Measurements from ENCODE around the gene LDLRAP1. TPM values are rescaled to one million over a fixed set of nuclear protein-coding genes. Genes with fewer than 3 reads are reported as not detected.

The LDLRAP1 gene
- total and polyA plus RNA-seq, 7 experiments from 2014 or later, result 28.1 to 853 (median 301) TPM

DNA sequence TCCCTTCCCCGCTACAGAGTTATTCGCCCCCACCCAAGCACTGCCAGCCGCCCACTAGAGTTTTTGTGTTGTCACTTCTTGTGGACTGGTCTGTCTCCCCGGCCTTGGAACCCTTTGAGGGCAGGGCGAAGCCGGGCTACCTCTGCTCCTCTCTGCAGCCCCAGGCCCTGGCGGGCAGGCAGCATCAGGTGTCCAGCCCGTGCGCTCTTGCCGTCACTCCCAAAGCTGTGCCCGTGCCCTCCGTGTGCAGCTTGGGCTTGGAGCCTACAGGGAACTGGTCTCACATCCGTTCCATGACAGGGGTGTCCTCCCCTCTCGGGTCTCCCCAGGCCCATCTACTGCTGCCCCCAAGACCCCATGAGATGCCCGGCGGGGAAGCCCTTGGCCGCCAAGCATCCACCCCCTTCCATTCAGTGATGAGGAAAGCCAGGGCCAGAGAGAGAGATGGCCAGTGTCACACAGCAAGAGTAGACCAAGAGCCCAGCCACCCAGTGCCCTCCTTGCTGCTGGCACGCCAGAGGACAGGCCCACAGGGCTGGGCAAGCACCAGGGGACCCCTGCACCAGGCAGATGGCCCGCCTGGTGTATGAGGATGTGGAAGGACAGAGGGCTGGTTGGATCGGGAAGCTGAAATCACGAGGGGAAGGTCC lies 15.3 kb upstream of the LDLRAP1 start:
- no peak overlapping the region for H3K27ac ChIP-seq (ENCODE audit: low read depth, low read length)
- DNase-seq, result no peak
- H3K36me3 ChIP-seq (ENCODE audit: control insufficient read depth in 2 of 3, insufficient read depth in 3 of 3, low read length in 3 of 3), result no peaks in the 10 kb centered on the region
- intact Hi-C loops (cut with micrococcal nuclease), result no loop called here
- no peak overlapping the region for H3K4me3 ChIP-seq (ENCODE audit: low read length)
- H3K4me1 ChIP-seq (ENCODE audit: control insufficient read depth in 2 of 2, insufficient read depth in 2 of 2, low read length in 2 of 2), result no peaks in the 10 kb centered on the region
- Mint-ChIP-seq H3K9me3 (peaks cover 0 to 8% (median 0%) of the 10 kb centered on the region in 11 donors), H3K36me3 (peaks cover 0 to 3% (median 0%) of the 10 kb centered on the region in 5 donors), H3K4me3 (no peak overlapping the region), H3K27ac (peak overlapping the region in 1 of 9 donors; percentile 30), H3K27me3 (peaks cover 0 to 8% (median 0%) of the 10 kb centered on the region in 5 donors), H3K4me1 (peaks cover 0 to 11% (median 6%) of the 10 kb centered on the region in 7 donors)
- ChIA-PET POLR2A (interaction anchor here (0.5 kb wide), 1 partner anchor 127 kb away, joined by 3 read pairs; no protein-coding TSS in a partner anchor), CTCF (interaction anchor here (1.1 kb wide), 1 partner anchor 275 kb away, joined by 3 read pairs; no protein-coding TSS in a partner anchor)
- H3K27me3 ChIP-seq (ENCODE audit: control insufficient read depth in 2 of 2, insufficient read depth in 2 of 2, low read length in 2 of 2), result no peaks in the 10 kb centered on the region
- no peaks in the 10 kb centered on the region for H3K9me3 ChIP-seq (ENCODE audit: control insufficient read depth in 2 of 3, low read length in 3 of 3)
- ATAC-seq, result no peak

- H3K4me3 Mint-ChIP-seq, result no peak overlapping the region
- Histone ChIP-seq H3K27ac (ENCODE audit: low read depth, low read length) (no peak overlapping the region), H3K27me3 (ENCODE audit: control insufficient read depth in 2 of 2, insufficient read depth in 2 of 2, low read length in 2 of 2) (no peaks in the 10 kb centered on the region), H3K4me3 (ENCODE audit: low read length) (no peak overlapping the region), H3K4me1 (ENCODE audit: control insufficient read depth in 2 of 2, insufficient read depth in 2 of 2, low read length in 2 of 2) (no peaks in the 10 kb centered on the region), H3K9me3 (ENCODE audit: control insufficient read depth in 2 of 3, low read length in 3 of 3) (no peaks in the 10 kb centered on the region), H3K36me3 (ENCODE audit: control insufficient read depth in 2 of 3, insufficient read depth in 3 of 3, low read length in 3 of 3) (no peaks in the 10 kb centered on the region)
- peaks cover 0 to 8% (median 0%) of the 10 kb centered on the region in 11 donors for H3K9me3 Mint-ChIP-seq
- intact Hi-C loops (cut with micrococcal nuclease), result no loop called here
- peaks cover 0 to 11% (median 6%) of the 10 kb centered on the region in 7 donors for H3K4me1 Mint-ChIP-seq
- ChIA-PET POLR2A (interaction anchor here (0.5 to 0.6 kb wide), 2 partner anchors 60 to 128 kb away, joined by 3 to 6 read pairs; no protein-coding TSS in a partner anchor), CTCF (interaction anchor here (0.6 kb wide), 1 partner anchor 274 kb away, joined by 3 read pairs; no protein-coding TSS in a partner anchor)
- H3K36me3 Mint-ChIP-seq, result peaks cover 0 to 3% (median 0%) of the 10 kb centered on the region in 5 donors
- DNase-seq, result no peak
- peaks cover 0 to 8% (median 0%) of the 10 kb centered on the region in 5 donors for H3K27me3 Mint-ChIP-seq
- H3K27ac Mint-ChIP-seq, result peak overlapping the region in 3 of 9 donors; percentile 1 to 24 (median 19)
- no peak for ATAC-seq
Measured at GRCh38 chr1:25528881-25529517, 14.4 kb upstream of the LDLRAP1 start.

- POLR2A ChIA-PET, result no interaction called here
- Mint-ChIP-seq H3K27ac (peak overlapping the region in 1 of 9 donors; percentile 19), H3K27me3 (peaks cover 0 to 13% (median 0%) of the 10 kb centered on the region in 5 donors), H3K9me3 (peaks cover 0 to 8% (median 0%) of the 10 kb centered on the region in 11 donors), H3K4me1 (peaks cover 0 to 11% (median 6%) of the 10 kb centered on the region in 7 donors), H3K4me3 (no peak overlapping the region), H3K36me3 (peaks cover 0 to 3% (median 0%) of the 10 kb centered on the region in 5 donors)
- Histone ChIP-seq H3K36me3 (ENCODE audit: control insufficient read depth in 2 of 3, insufficient read depth in 3 of 3, low read length in 3 of 3) (no peaks in the 10 kb centered on the region), H3K27ac (ENCODE audit: low read depth, low read length) (no peak overlapping the region), H3K4me1 (ENCODE audit: control insufficient read depth in 2 of 2, insufficient read depth in 2 of 2, low read length in 2 of 2) (no peaks in the 10 kb centered on the region), H3K9me3 (ENCODE audit: control insufficient read depth in 2 of 3, low read length in 3 of 3) (no peaks in the 10 kb centered on the region), H3K27me3 (ENCODE audit: control insufficient read depth in 2 of 2, insufficient read depth in 2 of 2, low read length in 2 of 2) (no peaks in the 10 kb centered on the region), H3K4me3 (ENCODE audit: low read length) (no peak overlapping the region)
- ATAC-seq (peak; percentile 20), DNase-seq (no peak)
- CTCF ChIA-PET, result no interaction called here
- intact Hi-C loops (cut with micrococcal nuclease), result no loop called here
Measured at GRCh38 chr1:25529518-25530185, 13.8 kb upstream of the LDLRAP1 start.

DNA sequence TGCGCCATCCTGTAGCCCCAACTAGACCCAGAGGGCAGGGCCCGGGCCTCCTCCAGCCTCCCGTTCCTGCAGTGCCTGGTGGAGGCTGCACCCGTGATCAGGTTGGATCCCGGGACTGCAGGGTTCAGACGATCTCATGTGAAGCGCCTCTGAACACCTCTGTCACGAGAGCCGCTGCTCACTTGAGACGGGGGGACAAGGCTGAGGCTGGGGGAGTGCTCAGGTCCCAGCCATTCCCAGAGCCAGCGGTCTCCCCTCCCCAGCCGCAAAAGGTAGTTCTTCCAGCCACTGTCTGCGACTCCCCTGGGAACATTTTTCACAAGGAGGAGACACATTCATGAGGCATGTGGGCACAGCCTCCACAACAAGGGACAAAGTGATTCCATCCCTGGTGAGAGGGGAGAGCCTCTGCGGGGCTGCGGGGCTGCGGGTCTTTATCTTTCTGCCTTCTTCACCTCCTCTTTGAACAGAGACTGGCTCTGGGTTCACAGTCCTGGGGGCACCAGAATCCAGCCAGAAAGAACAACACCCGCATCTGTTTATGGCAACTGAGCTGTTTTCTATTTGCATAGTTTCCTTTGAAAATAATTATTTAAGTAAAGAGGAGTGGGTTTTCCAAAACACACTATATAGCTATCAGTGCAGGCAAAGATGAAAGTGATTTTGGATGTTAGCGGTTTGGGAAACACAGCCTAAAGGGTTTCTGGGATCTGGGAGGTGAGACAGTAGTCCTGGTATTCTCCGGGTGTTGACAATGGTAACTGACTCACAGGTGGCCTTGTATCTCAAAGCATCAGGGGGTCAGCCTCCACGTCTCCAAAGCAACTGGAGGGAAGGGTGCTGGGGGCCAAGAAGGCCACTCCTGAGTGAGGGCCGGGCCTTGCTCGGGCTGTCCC lies 13.0 kb upstream of the LDLRAP1 start:
- intact Hi-C loops (cut with micrococcal nuclease), result no loop called here
- Histone ChIP-seq H3K36me3 (ENCODE audit: control insufficient read depth in 2 of 3, insufficient read depth in 3 of 3, low read length in 3 of 3) (no peaks in the 10 kb centered on the region), H3K9me3 (ENCODE audit: control insufficient read depth in 2 of 3, low read length in 3 of 3) (no peaks in the 10 kb centered on the region), H3K4me3 (ENCODE audit: low read length) (no peak overlapping the region), H3K27me3 (ENCODE audit: control insufficient read depth in 2 of 2, insufficient read depth in 2 of 2, low read length in 2 of 2) (no peaks in the 10 kb centered on the region), H3K4me1 (ENCODE audit: control insufficient read depth in 2 of 2, insufficient read depth in 2 of 2, low read length in 2 of 2) (no peaks in the 10 kb centered on the region), H3K27ac (ENCODE audit: low read depth, low read length) (no peak overlapping the region)
- ChIA-PET CTCF (interaction anchor here (0.8 kb wide), 1 partner anchor 8 kb away, joined by 3 read pairs; no protein-coding TSS in a partner anchor), POLR2A (interaction anchor here (1.7 kb wide), 1 partner anchor 35 kb away, joined by 3 read pairs; no protein-coding TSS in a partner anchor)
- Mint-ChIP-seq H3K27ac (no peak overlapping the region), H3K9me3 (peaks cover 0 to 4% (median 0%) of the 10 kb centered on the region in 11 donors), H3K27me3 (peaks cover 0 to 11% (median 0%) of the 10 kb centered on the region in 5 donors), H3K36me3 (peaks cover 0 to under 1% (median 0%) of the 10 kb centered on the region in 5 donors), H3K4me1 (peaks cover 0 to 8% (median 3%) of the 10 kb centered on the region in 7 donors), H3K4me3 (no peak overlapping the region)
- ATAC-seq (no peak), DNase-seq (no peak)

GRCh38 chr1:25531082-25531461 lies 12.3 kb upstream of the LDLRAP1 start:
- Mint-ChIP-seq H3K27ac (no peak overlapping the region), H3K4me1 (peaks cover 0 to 7% (median 3%) of the 10 kb centered on the region in 7 donors), H3K36me3 (no peaks in the 10 kb centered on the region), H3K27me3 (peaks cover 0 to 15% (median 0%) of the 10 kb centered on the region in 5 donors), H3K9me3 (peaks cover 0 to 2% (median 0%) of the 10 kb centered on the region in 11 donors), H3K4me3 (no peak overlapping the region)
- CTCF ChIA-PET, result interaction anchor here (0.8 kb wide), 1 partner anchor 9 kb away, joined by 3 read pairs; no protein-coding TSS in a partner anchor
- no peaks in the 10 kb centered on the region for H3K36me3 ChIP-seq (ENCODE audit: control insufficient read depth in 2 of 3, insufficient read depth in 3 of 3, low read length in 3 of 3)
- no peak overlapping the region for H3K27ac ChIP-seq (ENCODE audit: low read depth, low read length)
- H3K9me3 ChIP-seq (ENCODE audit: control insufficient read depth in 2 of 3, low read length in 3 of 3), result no peaks in the 10 kb centered on the region
- ATAC-seq, result no peak
- intact Hi-C loops (cut with micrococcal nuclease), result no loop called here
- no peaks in the 10 kb centered on the region for H3K4me1 ChIP-seq (ENCODE audit: control insufficient read depth in 2 of 2, insufficient read depth in 2 of 2, low read length in 2 of 2)
- no peak overlapping the region for H3K4me3 ChIP-seq (ENCODE audit: low read length)
- H3K27me3 ChIP-seq (ENCODE audit: control insufficient read depth in 2 of 2, insufficient read depth in 2 of 2, low read length in 2 of 2), result no peaks in the 10 kb centered on the region
- no peak for DNase-seq
- POLR2A ChIA-PET, result interaction anchor here (1.7 kb wide), 1 partner anchor 34 kb away, joined by 3 read pairs; no protein-coding TSS in a partner anchor

Measured in naive thymus-derived CD4-positive, alpha-beta T cell (primary cell).